Right lung (tissue), 5 donors: ENCODE data around the gene RNF31. TPM values are rescaled to one million over a fixed set of nuclear protein-coding genes. Genes with fewer than 3 reads are reported as not detected.
"Not testable (repeated sequence)": the region's sequence is repeated elsewhere in the genome, so short reads cannot be mapped to it uniquely, and the experiment has no call there.

Experiments used
- DNase-seq, 2 donors: peaks; one replicate each; pipeline ENCODE4 v3.0.0-alpha.2; 2013
- polyA plus RNA-seq, 5 donors: library from polyadenylated mRNA; unstranded; fragments of 120-200 nt; gene quantifications; one replicate each; pipeline versions ENCODE4 v1.2.1 to v1.2.3, GENCODE V29; 2013; ENCODE audit warnings: inconsistent platforms in 1 of 5, low replicate concordance in 1 of 5; ENCODE audit not compliant: insufficient read length in 5 of 5, insufficient read depth in 1 of 5

The RNF31 gene
- polyA plus RNA-seq, 5 donors = 42.8 to 60.2 (median 55.7) TPM

DNA sequence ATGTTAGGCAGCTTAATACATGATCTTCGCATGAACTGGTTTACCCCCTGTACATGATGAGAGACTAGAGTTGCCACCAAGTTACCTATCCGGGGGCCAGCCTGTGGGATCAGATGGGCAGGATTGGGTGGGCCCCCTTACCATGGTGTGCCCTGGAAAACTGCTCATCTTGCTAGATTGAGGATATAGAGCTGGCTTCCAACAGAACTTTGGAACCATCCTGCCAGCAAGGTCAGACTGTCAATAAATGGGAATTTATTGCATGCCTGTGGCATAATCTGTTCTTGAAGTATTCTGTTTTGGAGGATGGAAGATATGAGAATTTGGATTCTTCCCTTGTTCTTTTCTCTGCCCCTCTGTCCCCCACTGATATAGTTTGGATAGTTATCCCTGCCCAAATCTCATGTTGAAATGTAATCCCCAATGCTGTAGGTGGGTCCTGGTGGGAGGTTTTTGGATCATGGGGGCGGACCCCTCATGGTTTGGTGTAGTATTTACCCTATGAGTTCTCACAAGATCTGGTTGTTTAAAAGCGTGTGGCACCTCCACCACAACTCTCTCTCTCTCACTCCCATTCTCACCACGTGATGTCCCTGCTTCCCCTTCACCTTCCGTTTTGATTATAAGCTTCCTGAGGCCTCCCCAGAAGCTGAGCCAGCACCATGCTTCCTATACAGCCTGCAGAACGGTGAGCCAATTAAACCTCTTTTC is 51.7 kb downstream of the RNF31 start:
- DNase-seq = no peak

DNA sequence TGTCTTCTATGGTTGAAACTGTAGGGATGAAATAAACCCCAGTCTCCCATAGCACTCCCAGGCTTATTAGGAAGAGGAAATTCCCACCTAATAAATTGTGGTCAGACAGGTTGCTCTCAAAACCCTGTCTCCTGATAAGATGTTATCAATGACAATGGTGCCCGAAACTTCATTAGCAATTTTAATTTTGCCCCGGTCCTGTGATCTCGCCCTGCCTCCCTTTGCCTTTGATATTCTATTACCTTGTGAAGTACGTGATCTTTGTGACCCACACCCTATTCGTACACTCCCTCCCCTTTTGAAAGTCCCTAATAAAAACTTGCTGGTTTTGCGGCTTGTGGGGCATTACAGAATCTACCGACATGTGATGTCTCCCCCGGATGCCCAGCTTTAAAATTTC is 55.2 kb downstream of the RNF31 start:
- not testable (repeated sequence) for DNase-seq

DNA sequence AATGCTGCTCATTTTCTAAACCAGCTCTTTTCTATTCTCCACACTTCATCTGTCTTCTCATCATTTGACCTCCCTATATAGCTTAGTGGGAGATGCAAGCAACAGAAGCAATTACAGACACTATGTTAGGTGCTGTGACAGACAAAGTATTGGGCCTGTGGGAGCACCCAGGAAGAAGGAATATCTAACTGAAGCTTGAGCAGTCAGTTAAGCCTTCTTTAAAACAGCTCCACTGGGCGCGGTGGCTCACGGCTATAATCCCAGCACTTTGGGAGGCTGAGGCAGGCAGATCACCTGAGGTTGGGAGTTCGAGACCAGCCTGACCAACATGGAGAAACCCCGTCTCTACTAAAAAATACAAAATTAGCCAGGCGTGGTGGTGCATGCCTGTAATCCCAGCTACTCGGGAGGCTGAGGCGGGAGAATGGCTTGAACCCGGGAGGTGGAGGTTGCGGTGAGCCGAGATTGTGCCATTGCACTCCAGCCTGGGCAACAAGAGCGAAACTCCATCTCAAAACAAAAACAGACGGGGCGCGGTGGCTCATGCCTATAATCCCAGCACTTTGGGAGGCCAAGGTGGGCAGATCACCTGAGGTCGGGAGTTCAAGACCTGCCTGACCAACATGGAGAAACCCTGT is 56.1 kb downstream of the RNF31 start:
- DNase-seq = not testable (repeated sequence)

DNA sequence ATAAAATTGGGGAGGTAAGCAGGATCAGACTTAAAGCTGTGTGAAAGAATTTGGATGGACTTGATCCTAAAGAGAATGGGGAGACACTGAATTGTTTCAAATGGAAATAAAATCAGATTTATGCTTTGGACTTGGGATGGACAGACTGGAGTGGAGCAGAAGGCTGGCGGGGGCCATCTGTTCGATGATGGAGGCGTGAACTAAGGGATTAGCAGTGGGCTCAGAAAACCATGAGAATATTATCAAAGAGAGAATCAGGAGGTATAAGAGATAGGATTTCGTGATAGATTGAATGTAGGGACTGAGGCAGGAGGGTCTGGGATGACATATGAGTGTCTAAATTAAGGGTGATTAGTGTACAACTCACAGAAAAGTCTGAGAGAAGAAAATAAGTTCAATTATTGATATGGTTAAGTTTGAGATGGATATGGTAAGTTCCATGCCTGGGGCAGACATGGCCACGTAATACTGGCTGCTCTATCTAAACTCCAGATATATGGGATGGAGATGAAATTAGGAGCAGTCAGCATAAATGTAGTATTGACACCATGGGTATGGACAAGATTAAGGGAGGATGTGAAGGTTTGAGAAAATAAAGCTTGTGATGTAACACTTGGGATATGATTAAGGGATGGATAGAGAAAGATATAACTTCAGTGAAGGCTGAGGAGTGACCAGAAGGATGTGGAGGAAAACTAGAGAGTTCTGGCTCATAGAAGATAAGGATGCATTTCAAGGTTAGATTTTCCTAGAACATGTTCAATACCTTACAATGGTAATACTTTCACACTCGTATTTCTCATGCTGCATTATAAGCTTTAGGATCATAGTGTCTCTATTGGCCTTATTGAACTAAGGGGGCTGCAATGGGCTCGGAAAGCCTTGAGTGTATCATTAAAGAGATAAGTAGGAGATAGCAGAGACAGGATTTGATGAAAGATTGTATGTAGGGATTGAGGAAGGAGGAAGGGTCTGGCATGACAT is 57.2 kb downstream of the RNF31 start:
- no peak for DNase-seq

DNA sequence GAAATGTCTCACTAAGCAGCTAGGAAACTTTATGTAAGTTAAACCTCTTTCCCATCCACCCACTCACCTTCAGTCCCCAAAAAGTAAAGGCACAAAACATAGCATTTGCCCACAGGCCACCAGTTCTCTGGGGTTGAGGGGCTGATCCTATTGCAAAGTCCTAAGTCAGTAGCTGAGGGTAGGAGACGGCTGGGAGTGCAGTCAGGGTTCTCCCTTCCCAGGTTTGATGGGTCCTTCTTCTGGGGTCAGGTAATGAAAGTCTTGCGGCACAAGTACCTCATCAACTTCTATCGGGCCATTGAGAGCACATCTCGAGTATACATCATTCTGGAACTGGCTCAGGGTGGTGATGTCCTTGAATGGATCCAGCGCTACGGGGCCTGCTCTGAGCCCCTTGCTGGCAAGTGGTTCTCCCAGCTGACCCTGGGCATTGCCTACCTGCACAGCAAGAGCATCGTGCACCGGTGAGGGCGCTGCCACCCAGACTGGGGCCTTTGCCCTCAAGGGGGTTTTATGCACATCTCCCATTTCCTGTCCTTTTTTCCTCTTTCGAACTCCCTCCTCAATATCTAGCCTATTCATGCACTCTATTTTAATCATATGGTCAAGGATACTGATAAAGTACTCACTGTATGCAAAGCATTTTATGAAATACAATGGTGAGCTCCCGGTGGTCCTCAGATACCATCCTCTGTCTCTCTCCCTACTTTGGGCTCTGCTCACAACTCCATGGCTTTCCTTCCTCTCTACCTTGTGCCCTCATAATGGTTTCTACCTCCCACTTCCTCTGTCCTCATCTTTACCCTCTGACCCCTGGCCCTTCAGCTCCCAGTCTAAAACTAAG is 59.2 kb downstream of the RNF31 start:
- no peak for DNase-seq

DNA sequence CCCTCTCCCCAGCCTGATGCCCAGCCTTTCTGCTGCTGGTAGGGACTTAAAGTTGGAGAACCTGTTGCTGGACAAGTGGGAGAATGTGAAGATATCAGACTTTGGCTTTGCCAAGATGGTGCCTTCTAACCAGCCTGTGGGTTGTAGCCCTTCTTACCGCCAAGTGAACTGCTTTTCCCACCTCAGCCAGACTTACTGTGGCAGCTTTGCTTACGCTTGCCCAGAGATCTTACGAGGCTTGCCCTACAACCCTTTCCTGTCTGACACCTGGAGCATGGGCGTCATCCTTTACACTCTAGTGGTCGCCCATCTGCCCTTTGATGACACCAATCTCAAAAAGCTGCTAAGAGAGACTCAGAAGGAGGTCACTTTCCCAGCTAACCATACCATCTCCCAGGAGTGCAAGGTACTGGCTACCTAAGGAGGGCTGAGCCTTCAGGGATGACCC is 59.8 kb downstream of the RNF31 start:
- DNase-seq = no peak

DNA sequence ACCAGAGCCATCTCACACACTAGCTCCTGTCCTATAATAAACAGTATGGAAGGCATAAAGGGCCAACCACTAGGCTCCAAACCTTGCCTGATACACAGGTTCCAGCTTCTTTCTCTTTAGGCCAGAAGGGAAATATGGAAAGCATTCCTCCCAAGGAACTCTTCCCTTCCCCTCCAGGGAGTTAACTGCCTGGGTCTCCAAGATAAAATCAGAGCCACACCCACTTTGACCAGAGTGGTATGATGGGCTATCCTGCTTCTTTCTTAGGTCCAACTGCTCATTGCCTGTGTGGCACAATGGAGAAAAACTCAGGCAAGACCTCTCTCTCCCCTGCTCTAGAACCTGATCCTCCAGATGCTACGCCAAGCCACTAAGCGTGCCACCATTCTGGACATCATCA is 60.3 kb downstream of the RNF31 start:
- DNase-seq = no peak

Other genes with a start within 250 kb of the RNF31 start
- 10 to 100 TPM; 34.0 to 45.4 (median 35.5) TPM for gene DHRS4, start 193.7 kb upstream of the RNF31 start, polyA plus RNA-seq
- 10 to 100 TPM; 27.3 to 32.3 (median 29.4) TPM for gene DHRS4L2, start 158.6 kb upstream of the RNF31 start, polyA plus RNA-seq
- gene CARMIL3, start 95.5 kb upstream of the RNF31 start, polyA plus RNA-seq = 1 to 10 TPM in 3 of 5 donors, under 1 TPM in 2; 0.72 to 1.7 (median 1.1) TPM
- not detected for gene CPNE6, start 75.9 kb upstream of the RNF31 start, polyA plus RNA-seq
- gene PCK2, start 53.2 kb upstream of the RNF31 start, polyA plus RNA-seq = 10 to 100 TPM; 13.3 to 17.8 (median 14.7) TPM
- gene DCAF11, start 32.7 kb upstream of the RNF31 start, polyA plus RNA-seq = 10 to 100 TPM; 59.5 to 74.4 (median 65.9) TPM
- 1 to 10 TPM; 1.0 to 2.3 (median 1.2) TPM for gene NRL, start 32.5 kb upstream of the RNF31 start, polyA plus RNA-seq
- 1 to 10 TPM in 3 of 5 donors, under 1 TPM in 2; 0.60 to 9.4 (median 1.1) TPM for gene FITM1, start 16.8 kb upstream of the RNF31 start, polyA plus RNA-seq
- gene PSME1, start 11.3 kb upstream of the RNF31 start, polyA plus RNA-seq = 100 to 1,000 TPM; 190 to 234 (median 222) TPM
- gene EMC9, start 5.9 kb upstream of the RNF31 start, polyA plus RNA-seq = 10 to 100 TPM; 12.6 to 25.8 (median 24.3) TPM
- gene PSME2, start 888 bp upstream of the RNF31 start, polyA plus RNA-seq = 100 to 1,000 TPM; 159 to 175 (median 166) TPM
- gene IRF9, start 13.8 kb downstream of the RNF31 start, polyA plus RNA-seq = 10 to 100 TPM; 49.8 to 68.6 (median 57.2) TPM
- gene REC8, start 24.6 kb downstream of the RNF31 start, polyA plus RNA-seq = 10 to 100 TPM; 36.6 to 67.1 (median 48.2) TPM
- 10 to 100 TPM; 20.2 to 37.0 (median 24.5) TPM for gene IPO4, start 41.3 kb downstream of the RNF31 start, polyA plus RNA-seq
- 10 to 100 TPM; 24.6 to 44.1 (median 33.8) TPM for gene TM9SF1, start 47.9 kb downstream of the RNF31 start, polyA plus RNA-seq
- 10 to 100 TPM in 3 of 5 donors, 1 to 10 TPM in 2; 9.5 to 12.2 (median 11.9) TPM for gene TSSK4, start 58.2 kb downstream of the RNF31 start, polyA plus RNA-seq
- gene CHMP4A, start 66.0 kb downstream of the RNF31 start, polyA plus RNA-seq = 10 to 100 TPM; 53.9 to 67.6 (median 62.3) TPM
- 10 to 100 TPM; 11.8 to 17.2 (median 13.5) TPM for gene MDP1, start 68.6 kb downstream of the RNF31 start, polyA plus RNA-seq
- 100 to 1,000 TPM; 209 to 239 (median 224) TPM for gene NEDD8, start 84.9 kb downstream of the RNF31 start, polyA plus RNA-seq
- gene GMPR2, start 85.4 kb downstream of the RNF31 start, polyA plus RNA-seq = 100 to 1,000 TPM in 4 of 5 donors, 10 to 100 TPM in 1; 92.7 to 120 (median 114) TPM
- gene TINF2, start 95.1 kb downstream of the RNF31 start, polyA plus RNA-seq = 10 to 100 TPM; 53.7 to 62.0 (median 60.9) TPM
- gene TGM1, start 115.7 kb downstream of the RNF31 start, polyA plus RNA-seq = 1 to 10 TPM; 2.0 to 4.7 (median 3.5) TPM
- gene RABGGTA, start 124.1 kb downstream of the RNF31 start, polyA plus RNA-seq = 10 to 100 TPM; 19.6 to 28.6 (median 24.9) TPM
- 10 to 100 TPM; 38.8 to 54.7 (median 43.2) TPM for gene DHRS1, start 152.3 kb downstream of the RNF31 start, polyA plus RNA-seq
- 10 to 100 TPM; 21.3 to 26.7 (median 24.3) TPM for gene NOP9, start 152.4 kb downstream of the RNF31 start, polyA plus RNA-seq
- gene CIDEB, start 160.5 kb downstream of the RNF31 start, polyA plus RNA-seq = 10 to 100 TPM in 4 of 5 donors, 1 to 10 TPM in 1; 9.6 to 16.6 (median 14.1) TPM
- gene LTB4R2, start 162.6 kb downstream of the RNF31 start, polyA plus RNA-seq = 1 to 10 TPM; 3.4 to 5.2 (median 4.7) TPM
- gene LTB4R, start 164.0 kb downstream of the RNF31 start, polyA plus RNA-seq = 1 to 10 TPM; 5.2 to 6.9 (median 6.2) TPM
- gene ADCY4, start 187.6 kb downstream of the RNF31 start, polyA plus RNA-seq = 10 to 100 TPM; 26.9 to 37.3 (median 33.8) TPM
- gene RIPK3, start 192.5 kb downstream of the RNF31 start, polyA plus RNA-seq = 1 to 10 TPM; 2.1 to 3.6 (median 2.8) TPM
- 100 to 1,000 TPM in 1 of 5 donors, 10 to 100 TPM in 4; 64.5 to 102 (median 88.3) TPM for gene NFATC4, start 220.7 kb downstream of the RNF31 start, polyA plus RNA-seq